Sigmoid colon (tissue), 4 donors: Measurements from ENCODE around the gene GRIP1.

Source experiments
- EP300 ChIP-seq, 4 donors: sonication (generic); formaldehyde crosslinking; IDR thresholded peaks; one replicate each; pipeline ENCODE4 v1.6.1; 2017; ENCODE audit warnings: antibody characterized with exemption in 4 of 4
- POLR2A ChIP-seq, 2 donors: fragments of 450-650 bp; IDR thresholded peaks; one replicate each; pipeline ENCODE4 v1.6.1; 2016; ENCODE audit warnings: antibody characterized with exemption in 2 of 2, mild to moderate bottlenecking in 2 of 2, moderate library complexity in 2 of 2
- POLR2AphosphoS5 ChIP-seq, 4 donors: sonication (generic); formaldehyde crosslinking; IDR thresholded peaks; one replicate each; pipeline ENCODE4 v1.6.1; 2017; ENCODE audit warnings: antibody characterized with exemption in 4 of 4
- TF ChIP-seq, protein P1 (sequence below), 4 experiments: fragments of 450-650 bp in 3 of 4; fragments of 200-600 bp in 1 of 4; IDR thresholded peaks; one replicate each; pipeline ENCODE4 v1.5.1; 2016 to 2019; ENCODE audit warnings: antibody characterized with exemption in 4 of 4, mild to moderate bottlenecking in 3 of 4, moderate library complexity in 2 of 4

DNA sequence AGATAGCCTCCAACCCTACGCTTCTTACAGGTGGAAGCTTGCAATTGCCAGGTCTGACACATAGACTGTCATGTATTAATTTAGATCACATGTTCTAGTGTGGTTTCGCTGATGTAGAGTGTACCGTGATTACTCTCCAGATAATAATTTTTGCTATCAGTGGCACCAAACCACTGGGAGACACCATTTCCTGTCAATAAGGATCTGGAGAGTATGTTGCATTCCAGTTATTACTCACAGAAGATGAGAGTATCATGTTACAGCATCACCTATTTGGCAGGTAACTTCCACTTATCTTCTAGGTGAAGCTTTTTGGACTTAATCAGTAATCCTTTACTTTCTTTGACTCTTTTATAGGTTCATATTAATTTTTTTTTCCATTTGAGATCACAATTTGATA is 229.3 kb downstream of the GRIP1 start:
- TF ChIP-seq POLR2A (IDR thresholded peaks at IDR 0.05) (no peak), POLR2AphosphoS5 (IDR thresholded peaks at IDR 0.05) (no peak), EP300 (IDR thresholded peaks at IDR 0.05) (no peak)
- TF ChIP-seq, protein P1, sequence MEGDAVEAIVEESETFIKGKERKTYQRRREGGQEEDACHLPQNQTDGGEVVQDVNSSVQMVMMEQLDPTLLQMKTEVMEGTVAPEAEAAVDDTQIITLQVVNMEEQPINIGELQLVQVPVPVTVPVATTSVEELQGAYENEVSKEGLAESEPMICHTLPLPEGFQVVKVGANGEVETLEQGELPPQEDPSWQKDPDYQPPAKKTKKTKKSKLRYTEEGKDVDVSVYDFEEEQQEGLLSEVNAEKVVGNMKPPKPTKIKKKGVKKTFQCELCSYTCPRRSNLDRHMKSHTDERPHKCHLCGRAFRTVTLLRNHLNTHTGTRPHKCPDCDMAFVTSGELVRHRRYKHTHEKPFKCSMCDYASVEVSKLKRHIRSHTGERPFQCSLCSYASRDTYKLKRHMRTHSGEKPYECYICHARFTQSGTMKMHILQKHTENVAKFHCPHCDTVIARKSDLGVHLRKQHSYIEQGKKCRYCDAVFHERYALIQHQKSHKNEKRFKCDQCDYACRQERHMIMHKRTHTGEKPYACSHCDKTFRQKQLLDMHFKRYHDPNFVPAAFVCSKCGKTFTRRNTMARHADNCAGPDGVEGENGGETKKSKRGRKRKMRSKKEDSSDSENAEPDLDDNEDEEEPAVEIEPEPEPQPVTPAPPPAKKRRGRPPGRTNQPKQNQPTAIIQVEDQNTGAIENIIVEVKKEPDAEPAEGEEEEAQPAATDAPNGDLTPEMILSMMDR (IDR thresholded peaks at IDR 0.05), result no peak
